ENCODE data around the gene C1orf167. TPM values are rescaled to one million over a fixed set of nuclear protein-coding genes. Genes with fewer than 3 reads are reported as not detected.
A peak's percentile ranks its signal among the peaks of the same experiment; 100 is the strongest.

The C1orf167 gene
- total RNA-seq, 1 experiment from 2014 or later: not detected

DNA sequence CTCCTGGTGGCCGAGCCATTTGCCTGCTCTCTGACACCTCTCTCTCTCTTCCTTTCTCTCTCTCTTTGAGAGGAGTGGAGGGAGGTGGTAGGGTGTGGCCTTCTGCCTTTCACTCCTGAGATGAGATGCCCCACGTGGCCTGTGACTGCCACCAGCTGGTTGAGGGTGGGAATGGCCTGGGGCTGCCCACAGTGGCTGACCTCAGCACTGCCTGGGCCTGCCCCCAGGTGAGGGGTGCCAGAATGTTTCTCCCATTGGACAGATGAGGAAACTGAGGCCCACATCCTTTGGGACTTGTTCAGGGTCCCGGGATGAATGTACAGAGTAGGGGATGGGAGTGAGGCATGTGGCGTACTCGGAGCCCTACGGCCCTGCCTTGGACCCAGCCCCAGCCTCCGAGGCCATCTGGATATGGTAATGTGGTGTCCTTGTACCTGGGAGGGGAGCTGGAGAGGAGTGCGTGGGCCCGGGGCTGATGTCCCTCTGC, 12.7 kb upstream of the C1orf167 start:
- Mint-ChIP-seq H3K9me3 (ENCODE audit: unreplicated experiment) (no peaks in the 10 kb centered on the region), H3K27me3 (ENCODE audit: insufficient read depth, unreplicated experiment) (no peaks in the 10 kb centered on the region), H3K4me3 (ENCODE audit: unreplicated experiment) (no peak overlapping the region), H3K36me3 (ENCODE audit: insufficient read depth, unreplicated experiment) (peaks cover 40% of the 10 kb centered on the region), H3K4me1 (ENCODE audit: insufficient read depth, unreplicated experiment) (peaks cover 21% of the 10 kb centered on the region), H3K27ac (ENCODE audit: low read depth, unreplicated experiment) (no peak overlapping the region)
- DNase-seq (ENCODE audit: unreplicated experiment): peak; percentile 56
- TF ChIP-seq, protein P1, sequence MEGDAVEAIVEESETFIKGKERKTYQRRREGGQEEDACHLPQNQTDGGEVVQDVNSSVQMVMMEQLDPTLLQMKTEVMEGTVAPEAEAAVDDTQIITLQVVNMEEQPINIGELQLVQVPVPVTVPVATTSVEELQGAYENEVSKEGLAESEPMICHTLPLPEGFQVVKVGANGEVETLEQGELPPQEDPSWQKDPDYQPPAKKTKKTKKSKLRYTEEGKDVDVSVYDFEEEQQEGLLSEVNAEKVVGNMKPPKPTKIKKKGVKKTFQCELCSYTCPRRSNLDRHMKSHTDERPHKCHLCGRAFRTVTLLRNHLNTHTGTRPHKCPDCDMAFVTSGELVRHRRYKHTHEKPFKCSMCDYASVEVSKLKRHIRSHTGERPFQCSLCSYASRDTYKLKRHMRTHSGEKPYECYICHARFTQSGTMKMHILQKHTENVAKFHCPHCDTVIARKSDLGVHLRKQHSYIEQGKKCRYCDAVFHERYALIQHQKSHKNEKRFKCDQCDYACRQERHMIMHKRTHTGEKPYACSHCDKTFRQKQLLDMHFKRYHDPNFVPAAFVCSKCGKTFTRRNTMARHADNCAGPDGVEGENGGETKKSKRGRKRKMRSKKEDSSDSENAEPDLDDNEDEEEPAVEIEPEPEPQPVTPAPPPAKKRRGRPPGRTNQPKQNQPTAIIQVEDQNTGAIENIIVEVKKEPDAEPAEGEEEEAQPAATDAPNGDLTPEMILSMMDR (IDR thresholded peaks at IDR 0.05; ENCODE audit: unreplicated experiment): peak; percentile 34
- POLR2A ChIA-PET: interaction anchor here (0.6 kb wide), 1 partner anchor 23 kb away, joined by 3 read pairs; no protein-coding TSS in a partner anchor
- CTCF ChIA-PET: no interaction called here
- intact Hi-C loops (cut with micrococcal nuclease): no loop called here
- BruUV-seq (replicated peaks): no TSS peak

GRCh38 chr1:11749996-11750395, 12.0 kb upstream of the C1orf167 start:
- peaks cover 36% of the 10 kb centered on the region for H3K36me3 Mint-ChIP-seq (ENCODE audit: insufficient read depth, unreplicated experiment)
- H3K27me3 Mint-ChIP-seq (ENCODE audit: insufficient read depth, unreplicated experiment): no peaks in the 10 kb centered on the region
- no peak overlapping the region for H3K4me3 Mint-ChIP-seq (ENCODE audit: unreplicated experiment)
- DNase-seq (ENCODE audit: unreplicated experiment): no peak
- ChIA-PET CTCF (interaction anchor here (0.6 kb wide), 2 partner anchors 10 to 214 kb away, joined by 3 read pairs; no protein-coding TSS in a partner anchor), POLR2A (no interaction called here)
- TF ChIP-seq, protein P1 (IDR thresholded peaks at IDR 0.05; ENCODE audit: unreplicated experiment): no peak
- H3K4me1 Mint-ChIP-seq (ENCODE audit: insufficient read depth, unreplicated experiment): peaks cover 21% of the 10 kb centered on the region
- no peaks in the 10 kb centered on the region for H3K9me3 Mint-ChIP-seq (ENCODE audit: unreplicated experiment)
- H3K27ac Mint-ChIP-seq (ENCODE audit: low read depth, unreplicated experiment): no peak overlapping the region
- intact Hi-C loops (cut with micrococcal nuclease): no loop called here
- BruUV-seq (replicated peaks): no TSS peak

DNA sequence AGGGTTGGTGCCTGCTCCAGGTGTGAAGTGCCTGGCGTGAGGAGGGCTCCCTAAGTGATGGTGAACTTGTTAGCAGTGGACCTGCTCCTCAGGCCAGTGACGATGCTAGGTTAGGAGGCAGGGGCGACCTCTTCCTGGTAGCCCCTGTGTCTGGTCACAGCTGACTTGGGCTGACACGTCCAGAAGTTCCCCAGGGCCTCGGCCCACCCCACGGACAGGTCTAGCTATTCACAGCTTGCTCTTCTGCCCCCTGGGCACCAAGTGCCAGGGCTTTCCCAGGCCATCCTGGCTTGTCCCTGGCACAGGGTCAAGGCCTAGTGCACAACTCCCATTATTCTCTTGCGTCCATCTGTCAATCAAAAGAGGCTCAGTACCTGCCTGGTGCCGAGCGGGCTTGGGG, 10.9 kb upstream of the C1orf167 start:
- H3K4me1 Mint-ChIP-seq (ENCODE audit: insufficient read depth, unreplicated experiment): peaks cover 12% of the 10 kb centered on the region
- CTCF ChIA-PET: interaction anchor here (0.6 kb wide), 3 partner anchors 35 to 280 kb away, joined by 3 to 4 read pairs (median 3); no protein-coding TSS in a partner anchor

GRCh38 chr1:11752359-11753088, 9.5 kb upstream of the C1orf167 start:
- H3K27me3 Mint-ChIP-seq (ENCODE audit: insufficient read depth, unreplicated experiment): no peaks in the 10 kb centered on the region
- H3K4me1 Mint-ChIP-seq (ENCODE audit: insufficient read depth, unreplicated experiment): peaks cover 6% of the 10 kb centered on the region
- TF ChIP-seq, protein P1 (IDR thresholded peaks at IDR 0.05; ENCODE audit: unreplicated experiment): no peak
- H3K27ac Mint-ChIP-seq (ENCODE audit: low read depth, unreplicated experiment): no peak overlapping the region
- BruUV-seq (replicated peaks): no TSS peak
- ChIA-PET CTCF (interaction anchor here (0.6 kb wide), 1 partner anchor 89 kb away, joined by 3 read pairs; the partner anchor contains the start of gene FBXO6), POLR2A (interaction anchor here (0.6 to 0.7 kb wide), 2 partner anchors 11 to 34 kb away, joined by 3 read pairs; no protein-coding TSS in a partner anchor)
- DNase-seq (ENCODE audit: unreplicated experiment): no peak
- no peak overlapping the region for H3K4me3 Mint-ChIP-seq (ENCODE audit: unreplicated experiment)
- no peaks in the 10 kb centered on the region for H3K9me3 Mint-ChIP-seq (ENCODE audit: unreplicated experiment)
- H3K36me3 Mint-ChIP-seq (ENCODE audit: insufficient read depth, unreplicated experiment): peaks cover 16% of the 10 kb centered on the region
- intact Hi-C loops (cut with micrococcal nuclease): no loop called here

More for the DNA sequence above, 10.9 kb upstream of the C1orf167 start:
- H3K9me3 Mint-ChIP-seq (ENCODE audit: unreplicated experiment): no peaks in the 10 kb centered on the region
- BruUV-seq (replicated peaks): no TSS peak
- TF ChIP-seq, protein P1 (IDR thresholded peaks at IDR 0.05; ENCODE audit: unreplicated experiment): no peak
- POLR2A ChIA-PET: interaction anchor here (0.6 kb wide), 1 partner anchor 94 kb away, joined by 3 read pairs; no protein-coding TSS in a partner anchor
- H3K27me3 Mint-ChIP-seq (ENCODE audit: insufficient read depth, unreplicated experiment): no peaks in the 10 kb centered on the region
- intact Hi-C loops (cut with micrococcal nuclease): no loop called here
- no peak overlapping the region for H3K4me3 Mint-ChIP-seq (ENCODE audit: unreplicated experiment)
- DNase-seq (ENCODE audit: unreplicated experiment): no peak
- H3K36me3 Mint-ChIP-seq (ENCODE audit: insufficient read depth, unreplicated experiment): peaks cover 29% of the 10 kb centered on the region
- H3K27ac Mint-ChIP-seq (ENCODE audit: low read depth, unreplicated experiment): no peak overlapping the region

Measured in MCF 10A (cell line).